ENCODE measurements around the gene ALG14. TPM values are rescaled to one million over a fixed set of nuclear protein-coding genes. Genes with fewer than 3 reads are reported as not detected.
"Not testable (repeated sequence)": the region's sequence is repeated elsewhere in the genome, so short reads cannot be mapped to it uniquely, and the experiment has no call there.

Gene ALG14
- total RNA-seq, 1 donor from 2014 or later, result 4.6 TPM

- Histone ChIP-seq H3K27ac (peak overlapping the region; percentile 0), H3K4me1 (peaks cover 12% of the 10 kb centered on the region), H3K27me3 (ENCODE audit: low read depth) (no peaks in the 10 kb centered on the region), H3K36me3 (no peaks in the 10 kb centered on the region), H3K9me3 (no peaks in the 10 kb centered on the region), H3K4me3 (no peak overlapping the region)
- no peak for DNase-seq
- peak; percentile 21 to 64 for ATAC-seq
- intact Hi-C loops (cut with DNase I), result no loop called here
- no peak for TF ChIP-seq CTCF (IDR thresholded peaks at IDR 0.05)
Measured at GRCh38 chr1:95002540-95003432, 70.0 kb downstream of the ALG14 start.

- intact Hi-C loops (cut with DNase I), result no loop called here
- no peak overlapping the region for H3K27ac ChIP-seq
Measured at GRCh38 chr1:95002164-95002539, 70.6 kb downstream of the ALG14 start.

GRCh38 chr1:94999456-95000131 is 73.2 kb downstream of the ALG14 start:
- H3K27me3 ChIP-seq (ENCODE audit: low read depth), result no peaks in the 10 kb centered on the region
- no peak overlapping the region for H3K4me3 ChIP-seq
- DNase-seq (no peak), ATAC-seq (no peak)
- H3K36me3 ChIP-seq, result no peaks in the 10 kb centered on the region
- no peak for TF ChIP-seq CTCF (IDR thresholded peaks at IDR 0.05)
- H3K4me1 ChIP-seq, result peaks cover 16% of the 10 kb centered on the region
- intact Hi-C loops (cut with DNase I), result no loop called here
- H3K9me3 ChIP-seq, result no peaks in the 10 kb centered on the region
- H3K27ac ChIP-seq, result no peak overlapping the region

More at GRCh38 chr1:95002164-95002539, 70.6 kb downstream of the ALG14 start:
- peaks cover 12% of the 10 kb centered on the region for H3K4me1 ChIP-seq
- no peak overlapping the region for H3K4me3 ChIP-seq
- no peak for TF ChIP-seq CTCF (IDR thresholded peaks at IDR 0.05)
- H3K36me3 ChIP-seq, result no peaks in the 10 kb centered on the region
- no peaks in the 10 kb centered on the region for H3K9me3 ChIP-seq
- peak in 1 of 2 donors; percentile 18 for ATAC-seq
- DNase-seq, result no peak
- H3K27me3 ChIP-seq (ENCODE audit: low read depth), result no peaks in the 10 kb centered on the region

- DNase-seq (no peak), ATAC-seq (no peak)
- no peaks in the 10 kb centered on the region for H3K27me3 ChIP-seq (ENCODE audit: low read depth)
- intact Hi-C loops (cut with DNase I), result no loop called here
- no peak overlapping the region for H3K27ac ChIP-seq
- no peaks in the 10 kb centered on the region for H3K9me3 ChIP-seq
- no peak for TF ChIP-seq CTCF (IDR thresholded peaks at IDR 0.05)
- peaks cover 18% of the 10 kb centered on the region for H3K4me1 ChIP-seq
- no peak overlapping the region for H3K4me3 ChIP-seq
- no peaks in the 10 kb centered on the region for H3K36me3 ChIP-seq
Measured at GRCh38 chr1:94998748-94999147, 74.0 kb downstream of the ALG14 start.

- H3K9me3 ChIP-seq, result no peaks in the 10 kb centered on the region
- H3K4me3 ChIP-seq, result no peak overlapping the region
- TF ChIP-seq CTCF (IDR thresholded peaks at IDR 0.05), result no peak
- H3K36me3 ChIP-seq, result no peaks in the 10 kb centered on the region
- H3K4me1 ChIP-seq, result peaks cover 15% of the 10 kb centered on the region
- ATAC-seq (no peak), DNase-seq (no peak)
- intact Hi-C loops (cut with DNase I), result no loop called here
- H3K27me3 ChIP-seq (ENCODE audit: low read depth), result no peaks in the 10 kb centered on the region
- no peak overlapping the region for H3K27ac ChIP-seq
Measured at GRCh38 chr1:94998114-94998513, 74.6 kb downstream of the ALG14 start.

GRCh38 chr1:94995536-94995935 is 77.2 kb downstream of the ALG14 start:
- H3K27me3 ChIP-seq (ENCODE audit: low read depth); H3K4me3 ChIP-seq; H3K9me3 ChIP-seq; DNase-seq; ATAC-seq; H3K36me3 ChIP-seq; intact Hi-C loops (cut with DNase I); H3K27ac ChIP-seq: not testable (repeated sequence)
- peaks cover 12% of the 10 kb centered on the region for H3K4me1 ChIP-seq
